Stimulated activated CD8-positive, alpha-beta memory T cell treated with anti-CD3 and anti-CD28 coated beads, Interleukin-12 subunit alpha, Interleukin-12 subunit beta, amount 100 ng/mL, for 24 hours (primary cell): Measurements from ENCODE around the gene CLIC6.

Source experiments
- DNase-seq: peaks from one replicate; pipeline ENCODE4 v3.0.0-alpha.2; 2020; ENCODE audit errors: extremely low read depth

CLIC6 gene

GRCh38 chr21:34726627-34727337 is 58.0 kb downstream of the CLIC6 start:
- DNase-seq: no peak

GRCh38 chr21:34728479-34728878 is 59.7 kb downstream of the CLIC6 start:
- no peak for DNase-seq

- DNase-seq: no peak
These were observed 61.4 kb downstream of the CLIC6 start for GRCh38 chr21:34730194-34730593.

GRCh38 chr21:34730756-34731445 is 62.1 kb downstream of the CLIC6 start:
- no peak for DNase-seq

- no peak for DNase-seq
These were observed 63.6 kb downstream of the CLIC6 start for GRCh38 chr21:34732388-34732821.

- no peak for DNase-seq
These were observed 65.1 kb downstream of the CLIC6 start for GRCh38 chr21:34733852-34734251.

- no peak for DNase-seq
These were observed 65.9 kb downstream of the CLIC6 start for GRCh38 chr21:34734696-34735095.

- no peak for DNase-seq
These were observed 67.5 kb downstream of the CLIC6 start for GRCh38 chr21:34736116-34736874.

- no peak for DNase-seq
These were observed 68.3 kb downstream of the CLIC6 start for GRCh38 chr21:34737115-34737514.

GRCh38 chr21:34740198-34740597 is 71.4 kb downstream of the CLIC6 start:
- DNase-seq: no peak

GRCh38 chr21:34743285-34743684 is 74.5 kb downstream of the CLIC6 start:
- no peak for DNase-seq

GRCh38 chr21:34743831-34744230 is 75.0 kb downstream of the CLIC6 start:
- no peak for DNase-seq

- no peak for DNase-seq
These were observed 76.0 kb downstream of the CLIC6 start for GRCh38 chr21:34744801-34745200.

- no peak for DNase-seq
These were observed 76.9 kb downstream of the CLIC6 start for GRCh38 chr21:34745557-34746255.

GRCh38 chr21:34748862-34749261 is 80.1 kb downstream of the CLIC6 start:
- DNase-seq: no peak

GRCh38 chr21:34754690-34755647 is 86.2 kb downstream of the CLIC6 start:
- DNase-seq: no peak

- DNase-seq: no peak
These were observed 93.0 kb downstream of the CLIC6 start for GRCh38 chr21:34761758-34762330.

GRCh38 chr21:34762786-34763185 is 94.0 kb downstream of the CLIC6 start:
- DNase-seq: no peak

GRCh38 chr21:34764715-34765284 is 96.0 kb downstream of the CLIC6 start:
- DNase-seq: no peak

- no peak for DNase-seq
These were observed 96.8 kb downstream of the CLIC6 start for GRCh38 chr21:34765619-34766018.
